K562 (cell line): ENCODE results near the gene SCAMP5. TPM values are rescaled to one million over a fixed set of nuclear protein-coding genes. Genes with fewer than 3 reads are reported as not detected.

ENCODE experiments used
- ATAC-seq: fragments of 200-7000 bp; cut with Tn5 transposase; 3 replicates; pipeline ENCODE4 v1.9.1; 2020; ENCODE audit warnings: moderate library complexity
- BruUV-seq: library from RNA; stranded (reverse); fragments of 400-500 nt; replicated peaks from 2 replicates; lab custom pipeline; 2021; lab: Mats Ljungman, UMichigan
- CTCF ChIA-PET: fragments of 300-600 bp; formaldehyde crosslinking; extraction: SDS; loops from one replicate; lab custom pipeline; 2021; ENCODE audit warnings: low intra/inter-chr PET ratio; lab: Yijun Ruan, JAX
- POLR2A ChIA-PET: fragments of 300-600, 350-650 bp; sonication (Branson Sonifier 250); formaldehyde crosslinking; extraction: SDS; loops from one replicate; lab custom pipeline; 2021; ENCODE audit warnings: antibody characterized with exemption, inconsistent platforms; lab: Yijun Ruan, JAX
- DNase-seq, 4 experiments: peaks; one replicate each; pipeline versions ENCODE4 v3.0.0 to v3.0.0-alpha.2; 2011 to 2018; ENCODE audit warnings: low spot score in 3 of 4, mixed read lengths in 3 of 4; ENCODE audit errors: extremely low read depth in 1 of 4
- FAIRE-seq: peaks from 2 replicates; lab custom pipeline; 2011; peaks lifted over from hg19 to GRCh38; lab: Jason Lieb, UNC
- H2AFZ ChIP-seq: 2 replicates; pipeline ENCODE4 v1.6.0; 2011; ENCODE audit warnings: low read depth, low read length, control low read depth, inconsistent platforms
- H3K27ac ChIP-seq: fragments of 200-600 bp; 3 replicates; pipeline ENCODE4 v1.8.0; 2011; ENCODE audit warnings: low read depth, mild to moderate bottlenecking, control low read depth, inconsistent platforms, low read length, moderate library complexity, mixed read lengths; ENCODE audit errors: extremely low read depth
- H3K27me3 ChIP-seq, 2 experiments: fragments of 300-600 bp in 1 of 2; 2 replicates in 1 of 2; 3 replicates in 1 of 2; pipeline versions ENCODE4 v1.6.0 to v1.8.0; 2011; ENCODE audit warnings: inconsistent platforms in 2 of 2, low read length in 2 of 2, mild to moderate bottlenecking in 1 of 2, mixed read lengths in 1 of 2, moderate library complexity in 1 of 2; ENCODE audit not compliant: control insufficient read depth in 2 of 2, insufficient read depth in 2 of 2
- H3K36me3 ChIP-seq: fragments of 300-600 bp; 3 replicates; pipeline ENCODE4 v1.8.0; 2011; ENCODE audit warnings: mild to moderate bottlenecking, low read length, inconsistent platforms; ENCODE audit not compliant: control insufficient read depth, insufficient read depth
- H3K4me1 ChIP-seq, 2 experiments: fragments of 200-600 bp in 1 of 2; replicated peaks in 1 of 2; 2 replicates in 1 of 2; 3 replicates in 1 of 2; pipeline versions ENCODE4 v1.5.1 to v1.8.0; 2011; ENCODE audit warnings: inconsistent platforms in 2 of 2, low read length in 2 of 2, mild to moderate bottlenecking in 1 of 2, mixed read lengths in 1 of 2, moderate library complexity in 1 of 2; ENCODE audit not compliant: control insufficient read depth in 2 of 2, insufficient read depth in 2 of 2
- H3K4me2 ChIP-seq: 2 replicates; pipeline ENCODE4 v1.6.1; 2011; ENCODE audit warnings: low read length, control low read depth, inconsistent platforms, mixed read lengths; ENCODE audit not compliant: insufficient read depth
- H3K4me3 ChIP-seq: fragments of 200-600 bp; sonication (generic), shearing (Covaris generic); 2 replicates; pipeline ENCODE4 v1.5.1; 2016; ENCODE audit warnings: control low read depth, inconsistent platforms
- H3K79me2 ChIP-seq: fragments of 200-600 bp; 3 replicates; pipeline ENCODE4 v1.8.0; 2011; ENCODE audit warnings: low read length, inconsistent platforms; ENCODE audit not compliant: control insufficient read depth, insufficient read depth
- H3K9ac ChIP-seq, 2 experiments: 2 replicates each; pipeline versions ENCODE4 v1.6.0 to v1.6.1; 2011; ENCODE audit warnings: low read depth in 2 of 2, low read length in 2 of 2, control low read depth in 1 of 2, inconsistent platforms in 1 of 2, mild to moderate bottlenecking in 1 of 2, mixed read lengths in 1 of 2; ENCODE audit not compliant: insufficient read depth in 1 of 2
- H3K9me1 ChIP-seq: one replicate; pipeline ENCODE4 v1.6.0; 2011; ENCODE audit warnings: inconsistent platforms, mild to moderate bottlenecking, low read length, moderate library complexity; ENCODE audit not compliant: control insufficient read depth, insufficient read depth
- H3K9me3 ChIP-seq: replicated peaks from 2 replicates; pipeline ENCODE4 v1.5.1; 2011; ENCODE audit warnings: low read depth, low read length, inconsistent platforms; ENCODE audit not compliant: control insufficient read depth, insufficient read depth
- H4K20me1 ChIP-seq: replicated peaks from 2 replicates; pipeline ENCODE4 v1.6.1; 2011; ENCODE audit warnings: low read length, inconsistent platforms, mixed read lengths; ENCODE audit not compliant: control insufficient read depth, insufficient read depth
- ATF4 ChIP-seq: fragments of 450-650 bp; formaldehyde crosslinking; IDR thresholded peaks from 2 replicates; pipeline ENCODE4 v1.4.0; 2022; ENCODE audit warnings: mild to moderate bottlenecking, moderate library complexity
- CHCHD3 ChIP-seq: fragments of 250-450 bp; sonication (Bioruptor Pico); IDR thresholded peaks from 2 replicates; pipeline ENCODE4 v2.1.2; 2022; ENCODE audit warnings: mild to moderate bottlenecking
- E2F8 ChIP-seq: fragments of 450-650 bp; IDR thresholded peaks from 2 replicates; pipeline ENCODE4 v1.7.1; 2018; ENCODE audit warnings: mild to moderate bottlenecking, low read depth; ENCODE audit not compliant: partially characterized antibody
- PBX2 ChIP-seq, 2 experiments: IDR thresholded peaks in 1 of 2; conservative IDR thresholded peaks in 1 of 2; 2 replicates each; pipeline ENCODE4 v1.6.1; 2016; ENCODE audit warnings: low read depth in 2 of 2, mild to moderate bottlenecking in 1 of 2, missing compliant biosample characterization in 1 of 2, missing genetic modification characterization in 1 of 2, moderate library complexity in 1 of 2
- PHF21A ChIP-seq: fragments of 450-650 bp; IDR thresholded peaks from 2 replicates; pipeline ENCODE4 v1.6.1; 2017; ENCODE audit warnings: low read depth, borderline replicate concordance
- SMAD2 ChIP-seq: fragments of 150-350 bp; IDR thresholded peaks from 2 replicates; pipeline ENCODE4 v1.6.1; 2014; ENCODE audit warnings: low read depth, mild to moderate bottlenecking, low read length
- STAG1 ChIP-seq: sonication (generic); formaldehyde crosslinking; IDR thresholded peaks from 2 replicates; pipeline ENCODE4 v1.5.0; 2020; ENCODE audit warnings: missing genetic modification reagents, borderline replicate concordance
- TFAP4 ChIP-seq: sonication (generic); formaldehyde crosslinking; IDR thresholded peaks from 2 replicates; pipeline ENCODE4 v1.8.0; 2022; ENCODE audit warnings: missing genetic modification reagents, mild to moderate bottlenecking, moderate library complexity, borderline replicate concordance
- TRIM24 ChIP-seq, 2 experiments: fragments of 450-650 bp; IDR thresholded peaks; 2 replicates each; pipeline ENCODE4 v1.6.1; 2016
- ZNF175 ChIP-seq: fragments of 200-800 bp; sonication (Bioruptor generic); IDR thresholded peaks from 2 replicates; pipeline ENCODE4 v1.6.1; 2016; ENCODE audit warnings: low read depth, mild to moderate bottlenecking, missing genetic modification characterization, missing compliant biosample characterization
- WGBS: fragments of 100-300 bp; shearing (Covaris generic); methylation state at CpG from one replicate; pipeline ENCODE4 v1.1.6; 2016; ENCODE audit warnings: low coverage, mixed read lengths; ENCODE audit not compliant: insufficient coverage; ENCODE audit errors: missing lambda C conversion rate; 5-methylcytosine and 5-hydroxymethylcytosine counted together
- in situ Hi-C: fragments of 300-500 bp; cut with MboI; formaldehyde crosslinking; loops from 4 replicates; pipeline ENCODE4 v1.15.0; 2018; ENCODE audit warnings: inconsistent platforms, mixed read lengths
- intact Hi-C: fragments of 100-400 bp; cut with micrococcal nuclease; formaldehyde crosslinking; loops from 2 replicates; pipeline ENCODE4 v1.14.2; 2022
- polyA plus RNA-seq, 8 experiments: library from polyadenylated mRNA; depleted of rRNA in 4 of 8; stranded (reverse) in 5 of 8; unstranded in 3 of 8; fragments of >200 nt; fragmentation: Nextera tagmentation in 2 of 8; fragmentation: Illumina TruSeq in 1 of 8; extraction: Ambion mirVana in 2 of 8; extraction: Trizol in 1 of 8; gene quantifications; 2 replicates each; pipeline versions ENCODE4 v1.2.1 to v1.2.3, GENCODE V29; 2011 to 2014; ENCODE audit warnings: inconsistent platforms in 1 of 8, missing spikeins in 1 of 8
- total RNA-seq, 7 experiments: library from RNA; depleted of rRNA in 6 of 7; stranded (reverse); fragments of >200 nt in 6 of 7; fragmentation: Illumina TruSeq in 2 of 7; extraction: Trizol in 2 of 7; gene quantifications; 2 replicates each; pipeline versions ENCODE4 v1.2.1 to v1.2.3, GENCODE V29; 2011 to 2021; ENCODE audit warnings: low replicate concordance in 1 of 7

SCAMP5 gene
- total and polyA plus RNA-seq, 9 of the 15 experiments (the other 6 are each of a cell fraction or from before 2014, with no cell fraction given) = 0.09 to 0.29 (median 0.19) TPM; not detected in 5

- TF ChIP-seq TFAP4 (CRISPR knock-in tag) = peak; percentile 44; the same call in 1 of the 2 replicates
Measured at GRCh38 chr15:74957476-74958035, 37.8 kb upstream of the SCAMP5 start (continued).

GRCh38 chr15:74958320-74958907 lies 36.9 kb upstream of the SCAMP5 start:
- H3K79me2 ChIP-seq = peaks cover 7% of the 10 kb centered on the region; the same call in 1 of the 3 replicates
- H2AFZ ChIP-seq = no peak overlapping the region
- CTCF ChIA-PET = interaction anchor here (0.6 kb wide), 2 partner anchors 232 to 286 kb away, joined by 3 read pairs; no protein-coding TSS in a partner anchor
- H3K4me3 ChIP-seq = no peak overlapping the region
- no peak overlapping the region for H3K4me2 ChIP-seq
- no peaks in the 10 kb centered on the region for H3K36me3 ChIP-seq
- no TSS peak for BruUV-seq
- TF ChIP-seq ATF4 (CRISPR knock-in tag) (no peak), TRIM24 (IDR thresholded peaks at IDR 0.05) (no peak), PBX2 (CRISPR knock-in tag; IDR thresholded peaks at IDR 0.05; ENCODE audit: low read depth) (no peak), PBX2 (tag; conservative IDR thresholded peaks at IDR 0.05; ENCODE audit: low read depth) (no peak), ZNF175 (CRISPR knock-in tag) (no peak), E2F8 (no peak), STAG1 (CRISPR knock-in tag) (no peak), SMAD2 (no peak), CHCHD3 (no peak), PHF21A (no peak)
- peaks cover 30 to 48% of the 10 kb centered on the region in 2 experiments for H3K27me3 ChIP-seq
- no peak for ATAC-seq
- in situ Hi-C loops (no loop called here), intact Hi-C loops (loop anchor here (10.0 kb wide), 2 partner anchors 246 to 584 kb away; partner anchors contain the start of gene C15orf39)
- H3K9ac ChIP-seq = no peak overlapping the region
- POLR2A ChIA-PET = interaction anchor here (0.5 to 0.6 kb wide), 3 partner anchors 17 to 693 kb away, joined by 3 to 4 read pairs (median 3); no protein-coding TSS in a partner anchor
- no peak for FAIRE-seq
- no peak overlapping the region for H3K27ac ChIP-seq
- no peaks in the 10 kb centered on the region for H3K9me3 ChIP-seq
- 22% methylated on average over 24 of the region's 28 CpGs for WGBS
- peaks cover 4% of the 10 kb centered on the region for H3K9me1 ChIP-seq
- H3K4me1 ChIP-seq = peaks cover 34 to 54% of the 10 kb centered on the region in 2 experiments
- DNase-seq = peak in 1 of 4 experiments; percentile 8
- H4K20me1 ChIP-seq = peaks cover 27% of the 10 kb centered on the region
